Measurements from ENCODE around the gene TIMM13.
"Not testable (repeated sequence)": the region's sequence is repeated elsewhere in the genome, so short reads cannot be mapped to it uniquely, and the experiment has no call there.

The TIMM13 gene

GRCh38 chr19:2429917-2430535 lies 2.6 kb upstream of the TIMM13 start:
- DNase-seq = no peak

DNA sequence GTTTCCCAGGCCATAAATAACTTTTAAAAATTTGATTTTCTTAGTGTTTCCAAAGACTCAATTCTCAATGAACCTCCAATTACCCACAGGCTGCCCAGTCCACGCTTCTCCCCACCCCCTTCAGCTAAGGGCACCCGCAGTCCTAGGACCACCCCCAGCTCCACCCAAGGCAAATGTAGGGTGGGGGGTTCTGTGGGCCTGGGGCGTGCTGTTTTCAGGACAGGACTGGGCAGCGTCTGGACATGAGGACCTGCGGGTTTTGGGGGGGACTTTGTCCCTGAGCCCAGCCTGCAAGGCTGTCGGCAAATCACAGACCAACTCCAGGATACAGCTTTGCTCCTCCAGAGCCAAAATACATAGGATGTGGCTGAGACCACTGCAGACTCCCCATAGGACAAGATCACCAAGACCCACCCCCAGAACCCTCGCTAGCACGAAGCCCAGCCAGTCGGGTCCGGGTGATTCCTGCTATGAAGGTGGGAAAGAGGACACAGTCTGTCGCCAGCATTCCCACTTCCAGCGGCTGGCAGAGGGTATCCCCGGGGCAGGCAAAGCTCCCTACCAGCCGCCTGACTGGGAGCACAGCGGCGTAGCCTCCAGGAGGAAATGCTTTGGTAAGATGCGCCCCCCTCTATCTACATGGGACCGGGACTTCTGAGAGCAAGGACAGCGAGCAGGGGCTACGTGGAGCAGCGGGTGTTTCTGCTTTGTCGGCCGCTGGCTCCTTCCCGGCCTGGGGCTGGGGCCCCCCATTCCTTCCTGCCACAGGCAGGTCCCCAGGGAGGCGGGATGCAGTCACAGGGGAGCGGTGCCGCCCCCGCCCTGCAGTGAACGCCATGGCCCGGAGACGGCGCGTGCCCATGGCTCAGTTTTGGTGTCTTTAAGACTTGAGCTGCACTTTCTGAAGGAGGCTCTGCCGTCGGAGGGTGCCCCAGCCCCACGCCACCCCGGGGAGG lies 1.6 kb upstream of the TIMM13 start:
- DNase-seq = no peak

DNA sequence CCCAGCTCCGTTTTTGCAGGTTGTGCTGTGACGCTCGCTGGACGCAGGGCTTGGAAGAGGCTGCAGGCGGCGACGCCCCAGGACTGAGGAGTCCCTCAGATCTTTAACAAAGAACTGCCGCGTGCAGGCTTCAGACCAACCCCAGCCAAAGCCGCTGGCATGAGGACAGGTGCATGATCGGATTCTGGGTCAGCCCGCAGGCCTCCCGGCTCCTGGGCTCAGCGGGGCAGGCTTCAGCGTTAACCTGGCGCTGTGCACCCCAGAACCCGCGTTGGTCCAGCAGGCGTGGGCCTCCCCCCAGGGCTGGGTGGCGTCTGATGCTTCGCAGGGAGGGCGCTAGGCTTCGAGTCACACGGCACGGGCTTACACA lies 920 bp upstream of the TIMM13 start:
- DNase-seq = no peak

- peak; percentile 53 for DNase-seq
Measured at GRCh38 chr19:2426611-2427428, 566 bp downstream of the TIMM13 start.

- DNase-seq = no peak
Measured at GRCh38 chr19:2425622-2426581, 1.5 kb downstream of the TIMM13 start.

DNA sequence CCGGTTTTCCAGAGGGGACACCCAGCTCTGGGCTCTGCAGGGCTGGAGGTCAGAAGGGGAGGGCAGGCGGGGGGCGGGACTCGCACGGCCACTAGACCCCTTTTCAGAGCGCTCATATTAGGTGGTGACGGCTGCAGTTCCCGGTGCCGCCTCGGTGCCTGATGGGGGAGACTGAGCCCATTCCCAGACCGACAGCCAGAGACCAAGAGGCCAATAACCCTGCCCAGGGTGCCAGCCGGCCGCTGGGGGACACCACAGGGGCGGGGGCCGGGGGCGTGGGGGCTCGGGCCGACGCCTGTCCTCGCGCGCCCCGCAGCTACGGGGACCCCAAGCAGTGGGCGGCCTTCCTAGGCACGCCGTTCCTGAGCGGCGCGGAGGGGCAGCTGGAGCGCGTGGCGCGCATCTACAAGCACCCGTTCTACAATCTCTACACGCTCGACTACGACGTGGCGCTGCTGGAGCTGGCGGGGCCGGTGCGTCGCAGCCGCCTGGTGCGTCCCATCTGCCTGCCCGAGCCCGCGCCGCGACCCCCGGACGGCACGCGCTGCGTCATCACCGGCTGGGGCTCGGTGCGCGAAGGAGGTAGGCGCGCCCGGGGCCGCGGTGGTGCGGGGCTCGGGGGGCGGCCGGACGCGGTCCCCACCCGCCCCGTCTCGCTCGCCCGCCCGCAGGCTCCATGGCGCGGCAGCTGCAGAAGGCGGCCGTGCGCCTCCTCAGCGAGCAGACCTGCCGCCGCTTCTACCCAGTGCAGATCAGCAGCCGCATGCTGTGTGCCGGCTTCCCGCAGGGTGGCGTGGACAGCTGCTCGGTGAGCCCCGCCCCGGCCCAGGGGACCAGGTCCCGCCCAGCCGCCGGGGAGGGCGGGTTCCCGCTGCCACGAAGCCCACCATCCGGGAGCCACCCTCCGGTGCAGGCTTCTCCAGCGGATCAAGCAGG lies 2.4 kb downstream of the TIMM13 start:
- DNase-seq = no peak

- no peak for DNase-seq
Measured at GRCh38 chr19:2423915-2424685, 3.3 kb downstream of the TIMM13 start.

DNA sequence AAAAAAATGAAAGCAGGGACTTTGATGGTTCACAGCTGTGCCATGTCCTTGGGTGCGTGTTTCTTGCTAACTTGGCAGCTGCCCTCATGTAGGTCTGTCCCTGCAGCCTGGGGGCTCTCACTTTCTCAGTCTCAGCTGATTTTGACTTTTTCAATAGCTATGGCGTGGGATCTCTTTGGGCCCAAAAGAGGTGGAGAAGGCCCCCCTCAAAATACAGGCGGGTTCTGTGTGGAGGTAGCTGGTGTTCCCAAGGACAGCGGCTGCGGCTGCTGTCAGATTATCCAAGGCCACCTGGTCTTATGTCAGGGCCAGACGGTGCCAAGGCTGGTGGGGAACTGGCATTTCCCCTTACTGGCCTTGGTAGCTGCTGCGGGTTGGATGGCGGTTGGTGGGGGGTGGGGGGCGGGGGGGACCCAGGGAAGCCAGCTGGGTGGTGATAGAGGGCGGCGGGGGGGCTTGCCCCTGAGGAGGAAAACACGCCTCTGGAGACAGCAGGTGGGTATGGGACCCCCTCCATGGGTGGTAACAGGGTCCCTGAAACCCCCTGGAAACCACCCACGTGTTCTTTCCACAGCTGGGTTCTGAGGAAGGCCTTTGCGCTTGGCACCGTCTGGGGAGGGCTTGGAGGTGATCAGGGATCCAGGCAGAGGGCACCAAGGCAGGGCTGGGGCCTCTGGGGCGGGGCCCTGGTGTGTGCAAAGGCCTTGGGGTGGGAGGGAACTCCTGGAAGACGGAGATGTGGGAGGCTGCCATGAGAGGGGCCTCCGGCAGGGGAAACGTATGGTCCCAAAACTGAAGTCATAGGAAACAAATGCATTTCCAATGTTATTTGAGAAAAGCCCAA lies 4.1 kb downstream of the TIMM13 start:
- DNase-seq = no peak

DNA sequence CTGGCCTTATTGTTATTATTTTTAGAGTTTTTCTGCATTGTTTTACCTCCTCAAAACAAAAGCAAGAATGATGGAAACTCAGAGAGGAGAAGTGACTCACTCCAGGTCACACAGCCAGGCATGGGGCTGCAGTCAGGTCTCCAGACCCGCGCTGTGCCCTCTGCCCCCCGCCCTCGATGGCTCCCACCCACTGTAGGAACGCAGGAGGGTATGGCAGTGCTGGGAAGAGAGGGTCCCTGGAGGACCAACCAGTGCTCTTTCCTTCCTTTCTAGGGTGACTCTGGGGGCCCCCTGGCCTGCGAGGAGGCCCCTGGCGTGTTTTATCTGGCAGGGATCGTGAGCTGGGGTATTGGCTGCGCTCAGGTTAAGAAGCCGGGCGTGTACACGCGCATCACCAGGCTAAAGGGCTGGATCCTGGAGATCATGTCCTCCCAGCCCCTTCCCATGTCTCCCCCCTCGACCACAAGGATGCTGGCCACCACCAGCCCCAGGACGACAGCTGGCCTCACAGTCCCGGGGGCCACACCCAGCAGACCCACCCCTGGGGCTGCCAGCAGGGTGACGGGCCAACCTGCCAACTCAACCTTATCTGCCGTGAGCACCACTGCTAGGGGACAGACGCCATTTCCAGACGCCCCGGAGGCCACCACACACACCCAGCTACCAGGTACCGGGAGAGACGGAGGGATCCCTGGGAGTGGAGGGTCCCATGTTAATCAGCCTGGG lies 5.6 kb downstream of the TIMM13 start:
- DNase-seq = no peak

GRCh38 chr19:2420490-2420889 lies 6.9 kb downstream of the TIMM13 start:
- no peak for DNase-seq

DNA sequence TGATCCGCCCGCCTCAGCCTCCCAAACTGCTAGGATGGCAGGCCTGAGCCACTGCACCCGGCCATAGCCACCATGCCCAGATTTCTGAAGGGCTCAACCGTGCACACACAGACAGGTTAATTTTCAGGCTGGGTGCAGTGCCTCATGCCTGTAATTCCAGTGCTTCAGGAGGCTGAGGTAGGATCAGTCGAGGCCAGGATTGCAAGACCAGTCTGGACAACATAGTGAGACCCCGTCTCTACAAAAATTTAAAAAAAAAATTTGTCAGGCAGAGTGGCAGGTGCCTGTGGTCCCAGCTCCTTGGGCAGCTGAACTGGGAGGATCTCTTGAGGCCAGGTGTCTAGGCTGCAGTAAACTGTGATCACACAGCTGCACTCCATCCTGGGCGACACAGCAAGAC lies 7.6 kb downstream of the TIMM13 start:
- DNase-seq = no peak

GRCh38 chr19:2417881-2418406 lies 9.4 kb downstream of the TIMM13 start:
- DNase-seq = no peak

DNA sequence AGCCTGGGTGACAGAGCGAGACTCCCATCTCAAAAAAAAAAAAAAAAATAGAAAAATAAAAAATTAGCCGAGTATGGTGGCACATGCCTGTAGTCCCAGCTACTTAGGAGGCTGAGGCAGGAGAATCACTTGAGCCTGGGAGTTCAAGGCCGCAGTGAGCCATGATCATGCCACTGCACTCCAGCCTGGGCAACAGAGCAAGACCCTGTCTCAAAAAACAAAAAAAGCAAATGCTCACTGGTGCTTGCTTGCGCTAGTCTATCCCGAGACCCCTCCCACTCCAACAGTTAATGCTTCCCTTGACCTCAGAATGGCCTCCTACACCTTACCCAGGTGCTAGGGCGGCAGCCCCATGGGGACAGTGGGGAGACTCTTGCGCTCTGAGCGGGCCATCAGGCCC lies 9.9 kb downstream of the TIMM13 start:
- DNase-seq = not testable (repeated sequence)

DNA sequence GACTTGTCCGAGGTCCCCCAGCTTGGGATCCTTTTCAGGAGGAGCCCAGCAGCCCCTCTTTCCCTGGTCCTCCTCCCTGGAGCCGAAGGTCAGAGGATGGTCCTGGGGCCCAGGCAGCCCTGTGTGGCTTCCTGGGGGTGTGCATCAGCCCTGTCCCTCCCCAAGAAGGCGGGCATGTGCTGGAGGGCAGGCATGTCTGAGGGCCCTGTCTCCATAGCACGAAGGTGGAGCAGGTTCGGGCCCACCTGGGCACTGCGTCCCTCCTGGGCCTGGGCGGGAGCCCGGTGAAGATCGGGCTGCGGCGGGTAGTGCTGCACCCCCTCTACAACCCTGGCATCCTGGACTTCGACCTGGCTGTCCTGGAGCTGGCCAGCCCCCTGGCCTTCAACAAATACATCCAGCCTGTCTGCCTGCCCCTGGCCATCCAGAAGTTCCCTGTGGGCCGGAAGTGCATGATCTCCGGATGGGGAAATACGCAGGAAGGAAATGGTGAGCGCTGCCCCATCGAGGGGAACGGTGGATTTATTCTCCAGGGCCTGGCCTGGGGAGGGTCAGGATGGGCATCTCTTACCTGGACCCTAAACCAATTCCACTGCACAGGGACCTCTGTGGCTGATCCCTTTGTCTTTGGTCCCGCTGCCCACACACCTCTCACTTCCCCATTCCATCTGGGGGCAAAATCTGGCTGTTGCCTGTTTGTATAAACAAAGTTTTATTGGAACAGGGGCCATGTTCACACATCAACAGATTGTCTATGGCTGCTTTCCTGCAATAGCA lies 10.9 kb downstream of the TIMM13 start:
- no peak for DNase-seq

GRCh38 chr19:2415973-2416319 lies 11.4 kb downstream of the TIMM13 start:
- no peak for DNase-seq

- no peak for DNase-seq
Measured at GRCh38 chr19:2415281-2415972, 12.0 kb downstream of the TIMM13 start.

- no peak for DNase-seq
Measured at GRCh38 chr19:2413629-2414028, 13.8 kb downstream of the TIMM13 start.
